Nephron (organoid): ENCODE results near the gene EPHA8.

Experiments used
- H3K27ac Mint-ChIP-seq, 3 experiments: 2 replicates each; pipeline ENCODE4 v1.8.0; 2020; ENCODE audit warnings: mixed read lengths in 3 of 3, mild to moderate bottlenecking in 2 of 3, moderate library complexity in 1 of 3
- H3K27me3 Mint-ChIP-seq: 2 replicates; pipeline ENCODE4 v1.8.0; 2021; ENCODE audit warnings: low read depth, mild to moderate bottlenecking, moderate library complexity, mixed read lengths
- H3K36me3 Mint-ChIP-seq: 2 replicates; pipeline ENCODE4 v1.8.0; 2020; ENCODE audit warnings: low read depth, mixed read lengths
- H3K4me1 Mint-ChIP-seq: 2 replicates; pipeline ENCODE4 v1.8.0; 2020; ENCODE audit warnings: mixed read lengths
- H3K4me3 Mint-ChIP-seq, 3 experiments: 2 replicates each; pipeline ENCODE4 v1.8.0; 2020; ENCODE audit warnings: mild to moderate bottlenecking in 3 of 3, mixed read lengths in 3 of 3, moderate library complexity in 2 of 3
- H3K9me3 Mint-ChIP-seq: 2 replicates; pipeline ENCODE4 v1.8.0; 2020; ENCODE audit warnings: mixed read lengths
- TF ChIP-seq, protein P1 (sequence below), 3 experiments: fragments of 200-600 bp; sonication (generic); IDR thresholded peaks; one replicate each; pipeline ENCODE4 v1.5.0; 2021; ENCODE audit warnings: antibody characterized with exemption in 3 of 3; ENCODE audit not compliant: unreplicated experiment in 3 of 3

The EPHA8 gene

DNA sequence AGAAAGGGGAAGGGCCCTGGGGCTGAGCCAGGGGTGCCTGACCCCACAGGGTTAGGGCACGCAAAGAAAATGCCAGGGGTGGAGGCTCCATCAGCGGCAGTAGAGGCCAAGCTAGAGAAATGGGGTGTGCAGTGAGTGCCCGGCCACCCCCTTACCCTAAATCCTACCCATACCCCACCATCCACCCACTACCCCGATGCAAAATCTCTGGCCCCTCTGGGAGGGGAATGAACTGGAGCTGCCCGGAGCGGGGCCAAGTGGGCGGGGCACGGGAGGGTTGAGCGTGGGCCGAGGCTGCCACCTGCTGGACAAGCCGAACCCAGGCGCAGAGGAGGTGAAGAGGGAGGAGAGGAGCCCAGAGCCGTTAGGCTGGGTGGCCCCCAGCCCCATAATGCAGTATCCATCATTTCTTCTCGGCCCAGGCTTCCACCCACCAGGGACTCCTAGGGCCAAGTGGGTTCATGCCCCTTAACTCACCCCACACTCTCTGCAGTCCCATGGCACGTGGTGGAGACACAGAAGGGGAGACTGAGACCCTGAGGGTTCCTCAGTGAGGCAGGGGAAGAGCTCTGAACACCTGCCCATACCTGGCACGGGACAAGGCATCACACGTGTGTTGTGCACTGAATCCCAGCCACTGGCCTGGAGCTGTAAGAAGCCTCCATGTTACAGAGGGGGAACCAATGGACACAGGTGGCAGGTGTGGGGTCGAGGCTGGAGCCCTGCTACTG is 78.8 kb downstream of the EPHA8 start:
- no peak overlapping the region for H3K27ac Mint-ChIP-seq

DNA sequence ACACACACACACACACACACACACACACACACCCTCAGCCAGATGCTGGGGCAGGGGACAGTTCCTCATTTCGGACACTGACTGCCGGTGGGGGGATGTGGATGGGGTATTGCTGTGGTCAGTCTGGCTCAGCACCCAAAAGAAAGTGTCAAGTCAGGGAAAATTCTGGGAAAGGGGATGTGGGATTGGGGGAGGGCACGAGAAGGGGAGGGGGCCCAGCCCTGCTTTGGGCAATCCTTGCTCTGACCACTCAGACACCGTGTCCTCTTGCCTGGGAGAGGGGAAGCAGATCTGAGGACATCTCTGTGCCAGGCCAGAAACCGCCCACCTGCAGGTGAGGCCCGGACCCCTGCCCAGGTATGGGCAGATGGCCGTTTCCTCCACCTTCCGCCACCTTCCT is 80.1 kb downstream of the EPHA8 start, which contains the start of gene C1QC:
C1QC (plus strand) TSS at position 253 of the 400 bp plus-strand sequence. CDS start 391 bp downstream, outside the sequence.
- TF ChIP-seq, protein P1, sequence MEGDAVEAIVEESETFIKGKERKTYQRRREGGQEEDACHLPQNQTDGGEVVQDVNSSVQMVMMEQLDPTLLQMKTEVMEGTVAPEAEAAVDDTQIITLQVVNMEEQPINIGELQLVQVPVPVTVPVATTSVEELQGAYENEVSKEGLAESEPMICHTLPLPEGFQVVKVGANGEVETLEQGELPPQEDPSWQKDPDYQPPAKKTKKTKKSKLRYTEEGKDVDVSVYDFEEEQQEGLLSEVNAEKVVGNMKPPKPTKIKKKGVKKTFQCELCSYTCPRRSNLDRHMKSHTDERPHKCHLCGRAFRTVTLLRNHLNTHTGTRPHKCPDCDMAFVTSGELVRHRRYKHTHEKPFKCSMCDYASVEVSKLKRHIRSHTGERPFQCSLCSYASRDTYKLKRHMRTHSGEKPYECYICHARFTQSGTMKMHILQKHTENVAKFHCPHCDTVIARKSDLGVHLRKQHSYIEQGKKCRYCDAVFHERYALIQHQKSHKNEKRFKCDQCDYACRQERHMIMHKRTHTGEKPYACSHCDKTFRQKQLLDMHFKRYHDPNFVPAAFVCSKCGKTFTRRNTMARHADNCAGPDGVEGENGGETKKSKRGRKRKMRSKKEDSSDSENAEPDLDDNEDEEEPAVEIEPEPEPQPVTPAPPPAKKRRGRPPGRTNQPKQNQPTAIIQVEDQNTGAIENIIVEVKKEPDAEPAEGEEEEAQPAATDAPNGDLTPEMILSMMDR (IDR thresholded peaks at IDR 0.05; ENCODE audit: unreplicated experiment in 3 of 3), result no peak
- Mint-ChIP-seq H3K27ac (no peak within 1 kb of the TSS), H3K4me3 (no peak within 1 kb of the TSS), H3K4me1 (peaks cover 5% of the 10 kb centered on the region), H3K27me3 (peaks cover 17% of the 10 kb centered on the region), H3K36me3 (no peaks in the 10 kb centered on the region), H3K9me3 (no peaks in the 10 kb centered on the region)

More for the DNA sequence above, 78.8 kb downstream of the EPHA8 start:
- TF ChIP-seq, protein P1 (IDR thresholded peaks at IDR 0.05; ENCODE audit: unreplicated experiment in 3 of 3), result peak; percentile 90 to 95 (median 92)
- Mint-ChIP-seq H3K36me3 (no peaks in the 10 kb centered on the region), H3K4me3 (no peak overlapping the region), H3K9me3 (no peaks in the 10 kb centered on the region), H3K27me3 (peaks cover 20% of the 10 kb centered on the region), H3K4me1 (peaks cover 5% of the 10 kb centered on the region)

- no peak overlapping the region for H3K4me3 Mint-ChIP-seq
- H3K27me3 Mint-ChIP-seq, result peaks cover 17% of the 10 kb centered on the region
- H3K4me1 Mint-ChIP-seq, result peaks cover 5% of the 10 kb centered on the region
- TF ChIP-seq, protein P1 (IDR thresholded peaks at IDR 0.05; ENCODE audit: unreplicated experiment in 3 of 3), result no peak
- no peak overlapping the region for H3K27ac Mint-ChIP-seq
- no peaks in the 10 kb centered on the region for H3K36me3 Mint-ChIP-seq
- H3K9me3 Mint-ChIP-seq, result no peaks in the 10 kb centered on the region
Observed at GRCh38 chr1:22643928-22644327, 80.6 kb downstream of the EPHA8 start.

- TF ChIP-seq, protein P1 (IDR thresholded peaks at IDR 0.05; ENCODE audit: unreplicated experiment in 3 of 3), result no peak
- H3K27me3 Mint-ChIP-seq, result peaks cover 15% of the 10 kb centered on the region
- H3K4me1 Mint-ChIP-seq, result peaks cover 5% of the 10 kb centered on the region
- no peak overlapping the region for H3K4me3 Mint-ChIP-seq
- no peaks in the 10 kb centered on the region for H3K9me3 Mint-ChIP-seq
- no peak overlapping the region for H3K27ac Mint-ChIP-seq
- H3K36me3 Mint-ChIP-seq, result no peaks in the 10 kb centered on the region
Observed at GRCh38 chr1:22645931-22646330, 82.6 kb downstream of the EPHA8 start.

DNA sequence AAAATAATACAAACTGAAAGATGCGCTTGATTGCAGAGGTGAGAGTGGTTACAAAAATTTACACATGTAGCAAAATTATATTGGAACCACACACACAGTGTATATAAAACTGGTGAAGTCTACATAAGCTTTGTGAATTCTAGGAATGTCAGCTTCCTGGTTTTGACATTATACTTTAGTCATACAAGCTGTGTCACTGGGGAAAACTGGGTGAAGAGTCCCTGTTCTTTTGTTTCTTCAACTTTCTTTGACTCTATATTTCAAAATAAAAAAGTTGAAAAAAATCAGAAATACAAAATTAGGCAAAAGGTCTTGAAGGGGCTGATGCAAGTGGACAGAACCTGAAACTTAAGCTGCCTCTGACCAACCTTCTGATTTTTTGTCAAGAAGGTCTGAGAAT is 83.1 kb downstream of the EPHA8 start:
- Mint-ChIP-seq H3K27ac (no peak overlapping the region), H3K4me1 (peaks cover under 1% of the 10 kb centered on the region), H3K4me3 (no peak overlapping the region), H3K27me3 (peaks cover 11% of the 10 kb centered on the region), H3K36me3 (no peaks in the 10 kb centered on the region), H3K9me3 (no peaks in the 10 kb centered on the region)
- TF ChIP-seq, protein P1 (IDR thresholded peaks at IDR 0.05; ENCODE audit: unreplicated experiment in 3 of 3), result no peak
